Measurements from ENCODE around the gene RNU1-1. TPM values are rescaled to one million over a fixed set of nuclear protein-coding genes. Genes with fewer than 3 reads are reported as not detected.
"Not testable (repeated sequence)": the region's sequence is repeated elsewhere in the genome, so short reads cannot be mapped to it uniquely, and the experiment has no call there.

Gene RNU1-1
- total RNA-seq, 4 donors from 2014 or later = under 0.01 TPM

- Histone ChIP-seq H3K36me3 (peaks cover 0 to 46% (median 0%) of the 10 kb centered on the region in 3 donors), H3K9me3 (no peaks in the 10 kb centered on the region), H3K4me1 (no peaks in the 10 kb centered on the region), H3K4me3 (no peak overlapping the region), H3K27me3 (no peaks in the 10 kb centered on the region), H3K27ac (no peak overlapping the region)
- WGBS, 2 donors = 54 to 66% methylated on average over 8 to 9 of the region's 9 CpGs
- TF ChIP-seq EP300 (IDR thresholded peaks at IDR 0.05) = no peak
- no peak for TF ChIP-seq CTCF (IDR thresholded peaks at IDR 0.05)
- no peak for TF ChIP-seq POLR2A (IDR thresholded peaks at IDR 0.05)
- DNase-seq (ENCODE audit: low spot score in 2 of 2) = no peak
Measured at GRCh38 chr1:16491056-16491675, 22.9 kb downstream of the RNU1-1 start.

- DNase-seq (ENCODE audit: low spot score in 2 of 2); H3K27me3 ChIP-seq; H3K9me3 ChIP-seq; H3K27ac ChIP-seq; H3K4me1 ChIP-seq; H3K4me3 ChIP-seq: not testable (repeated sequence)
- WGBS, 2 donors = 91 to 95% methylated on average over 9 of the region's 9 CpGs
- H3K36me3 ChIP-seq = peaks cover 0 to 65% (median 8%) of the 10 kb centered on the region in 3 donors
Measured at GRCh38 chr1:16489195-16489880, 24.7 kb downstream of the RNU1-1 start.

- DNase-seq (ENCODE audit: low spot score in 2 of 2); H3K27ac ChIP-seq; H3K4me1 ChIP-seq; H3K4me3 ChIP-seq; H3K9me3 ChIP-seq; H3K27me3 ChIP-seq: not testable (repeated sequence)
- H3K36me3 ChIP-seq = peaks cover 0 to 88% (median 10%) of the 10 kb centered on the region in 3 donors
Measured at GRCh38 chr1:16487011-16487410, 27.1 kb downstream of the RNU1-1 start.

- not testable (repeated sequence) for H3K4me1 ChIP-seq; H3K4me3 ChIP-seq; H3K27ac ChIP-seq; DNase-seq (ENCODE audit: low spot score in 2 of 2); H3K27me3 ChIP-seq; H3K9me3 ChIP-seq
- peaks cover 0 to 95% (median 10%) of the 10 kb centered on the region in 3 donors for H3K36me3 ChIP-seq
- 75 to 85% methylated on average over 7 to 8 of the region's 8 CpGs for WGBS, 2 donors
Measured at GRCh38 chr1:16486316-16486715, 27.8 kb downstream of the RNU1-1 start.

GRCh38 chr1:16484931-16485330, 29.2 kb downstream of the RNU1-1 start:
- TF ChIP-seq POLR2A (IDR thresholded peaks at IDR 0.05) (no peak), EP300 (IDR thresholded peaks at IDR 0.05) (no peak), CTCF (IDR thresholded peaks at IDR 0.05) (no peak)
- Histone ChIP-seq H3K9me3 (no peaks in the 10 kb centered on the region), H3K4me3 (no peak overlapping the region), H3K4me1 (no peaks in the 10 kb centered on the region), H3K27me3 (no peaks in the 10 kb centered on the region), H3K36me3 (peaks cover 0 to 97% (median 10%) of the 10 kb centered on the region in 3 donors), H3K27ac (no peak overlapping the region)
- DNase-seq (ENCODE audit: low spot score in 2 of 2) = no peak
- 89 to 93% methylated on average over 5 of the region's 6 CpGs for WGBS, 2 donors

GRCh38 chr1:16484501-16484835, 29.6 kb downstream of the RNU1-1 start:
- 96 to 100% methylated on average over 5 to 8 of the region's 8 CpGs for WGBS, 2 donors
- H3K36me3 ChIP-seq = peaks cover 0 to 97% (median 10%) of the 10 kb centered on the region in 3 donors
- H3K27me3 ChIP-seq = no peaks in the 10 kb centered on the region
- H3K9me3 ChIP-seq = no peaks in the 10 kb centered on the region
- TF ChIP-seq EP300 (IDR thresholded peaks at IDR 0.05) (no peak), CTCF (IDR thresholded peaks at IDR 0.05) (no peak), POLR2A (IDR thresholded peaks at IDR 0.05) (no peak)
- no peak overlapping the region for H3K4me3 ChIP-seq
- no peaks in the 10 kb centered on the region for H3K4me1 ChIP-seq
- DNase-seq (ENCODE audit: low spot score in 2 of 2) = no peak
- H3K27ac ChIP-seq = no peak overlapping the region

GRCh38 chr1:16483639-16484500, 30.2 kb downstream of the RNU1-1 start:
- DNase-seq (ENCODE audit: low spot score in 2 of 2) = not testable (repeated sequence)
- peaks cover 0 to 92% (median 10%) of the 10 kb centered on the region in 3 donors for H3K36me3 ChIP-seq
- 82 to 88% methylated on average over 37 to 45 of the region's 45 CpGs for WGBS, 2 donors

GRCh38 chr1:16483146-16483545, 30.9 kb downstream of the RNU1-1 start:
- not testable (repeated sequence) for H3K27ac ChIP-seq; DNase-seq (ENCODE audit: low spot score in 2 of 2); H3K4me3 ChIP-seq; H3K9me3 ChIP-seq; H3K27me3 ChIP-seq; H3K4me1 ChIP-seq
- peaks cover 0 to 92% (median 10%) of the 10 kb centered on the region in 3 donors for H3K36me3 ChIP-seq
- 96 to 98% methylated on average over 26 of the region's 26 CpGs for WGBS, 2 donors

More at GRCh38 chr1:16483639-16484500, 30.2 kb downstream of the RNU1-1 start:
- not testable (repeated sequence) for H3K4me3 ChIP-seq, H3K4me1 ChIP-seq, H3K9me3 ChIP-seq, H3K27me3 ChIP-seq, H3K27ac ChIP-seq
